ENCODE data around the gene FAM222B.

The FAM222B gene

GRCh38 chr17:28759256-28759865 is 83.2 kb downstream of the FAM222B start (continued):
- TF ChIP-seq ATF2 (tag by site-specific recombination; IDR thresholded peaks at IDR 0.05; ENCODE audit: low read depth): no peak
- TF ChIP-seq ZNF580 (tag by site-specific recombination; IDR thresholded peaks at IDR 0.05): no peak
- TF ChIP-seq ZNF560 (tag by site-specific recombination; IDR thresholded peaks at IDR 0.05; ENCODE audit: borderline replicate concordance): no peak
- no peak for TF ChIP-seq ZNF621 (tag by site-specific recombination; IDR thresholded peaks at IDR 0.05)
- TF ChIP-seq ZNF549 (tag by site-specific recombination; IDR thresholded peaks at IDR 0.05): no peak
- TF ChIP-seq HOXC10 (CRISPR knock-in tag; IDR thresholded peaks at IDR 0.05): no peak
- no peak for TF ChIP-seq ZNF791 (tag by site-specific recombination; IDR thresholded peaks at IDR 0.05)
- no peak for TF ChIP-seq SP2 (tag by site-specific recombination; IDR thresholded peaks at IDR 0.05)
- TF ChIP-seq ZNF585B (tag by site-specific recombination; IDR thresholded peaks at IDR 0.05): no peak
- TF ChIP-seq ZNF112 (tag by site-specific recombination; IDR thresholded peaks at IDR 0.05): no peak

GRCh38 chr17:28758411-28759121 is 84.0 kb downstream of the FAM222B start:
- ChIA-PET POLR2A (interaction anchor here (2.0 kb wide), 1 partner anchor 31 kb away, joined by 9 read pairs; the partner anchor contains the start of gene TLCD1), CTCF (interaction anchor here (0.5 kb wide), 1 partner anchor 142 kb away, joined by 3 read pairs; no protein-coding TSS in a partner anchor)
- no peak overlapping the region for H3K27ac ChIP-seq (ENCODE audit: extremely low read depth, low read depth, low read length)
- H3K4me1 ChIP-seq (ENCODE audit: control insufficient read depth, insufficient read depth, low read length): peaks cover 3% of the 10 kb centered on the region; the same call in 1 of the 2 replicates
- TF ChIP-seq ZNF513 (tag by site-specific recombination; IDR thresholded peaks at IDR 0.05) (no peak), ZNF639 (tag by site-specific recombination; IDR thresholded peaks at IDR 0.05) (no peak), ZNF544 (tag by site-specific recombination; IDR thresholded peaks at IDR 0.05) (no peak), ZNF473 (tag by site-specific recombination; IDR thresholded peaks at IDR 0.05) (no peak), ZBTB48 (tag by site-specific recombination; IDR thresholded peaks at IDR 0.05) (no peak), ZNF791 (tag by site-specific recombination; IDR thresholded peaks at IDR 0.05) (no peak), ZNF23 (tag by site-specific recombination; IDR thresholded peaks at IDR 0.05; ENCODE audit: borderline replicate concordance) (no peak), ZNF48 (tag by site-specific recombination; IDR thresholded peaks at IDR 0.05) (no peak), GFI1B (tag by site-specific recombination; IDR thresholded peaks at IDR 0.05) (no peak), WT1 (tag by site-specific recombination; IDR thresholded peaks at IDR 0.05) (no peak), ZBTB44 (tag by site-specific recombination; IDR thresholded peaks at IDR 0.05) (no peak), ZNF146 (tag by site-specific recombination; IDR thresholded peaks at IDR 0.05) (no peak), ZNF324 (tag by site-specific recombination; IDR thresholded peaks at IDR 0.05) (no peak), YY2 (tag by site-specific recombination; IDR thresholded peaks at IDR 0.05) (no peak), ZFHX2 (tag by site-specific recombination; conservative IDR thresholded peaks at IDR 0.05) (no peak), ZNF404 (tag by site-specific recombination; IDR thresholded peaks at IDR 0.05) (no peak), ZNF585B (tag by site-specific recombination; IDR thresholded peaks at IDR 0.05) (no peak)
- H3K4me3 ChIP-seq (ENCODE audit: low read depth, low read length): no peak overlapping the region
- no peaks in the 10 kb centered on the region for H3K9me3 ChIP-seq (ENCODE audit: control insufficient read depth, insufficient read depth, low read depth, low read length)
- peaks cover 8 to 58% of the 10 kb centered on the region in 2 experiments for H3K36me3 ChIP-seq (ENCODE audit: control insufficient read depth in 2 of 2, insufficient read depth in 1 of 2, low read length in 2 of 2)

All from HEK293 (cell line).